Measurements from ENCODE around the gene EXOC3L4.

The EXOC3L4 gene

GRCh38 chr14:103125098-103126070 lies 30.9 kb downstream of the EXOC3L4 start:
- no peak for TF ChIP-seq CTCF (IDR thresholded peaks at IDR 0.05; ENCODE audit: low read depth, low read length, missing control alignments)
- no peak for DNase-seq (ENCODE audit: low read depth)
- in situ Hi-C loops (cut with HindIII; ENCODE audit: low sequenced_read_pairs): no loop called here
- no peak overlapping the region for H3K4me3 ChIP-seq (ENCODE audit: low read depth, low read length)

DNA sequence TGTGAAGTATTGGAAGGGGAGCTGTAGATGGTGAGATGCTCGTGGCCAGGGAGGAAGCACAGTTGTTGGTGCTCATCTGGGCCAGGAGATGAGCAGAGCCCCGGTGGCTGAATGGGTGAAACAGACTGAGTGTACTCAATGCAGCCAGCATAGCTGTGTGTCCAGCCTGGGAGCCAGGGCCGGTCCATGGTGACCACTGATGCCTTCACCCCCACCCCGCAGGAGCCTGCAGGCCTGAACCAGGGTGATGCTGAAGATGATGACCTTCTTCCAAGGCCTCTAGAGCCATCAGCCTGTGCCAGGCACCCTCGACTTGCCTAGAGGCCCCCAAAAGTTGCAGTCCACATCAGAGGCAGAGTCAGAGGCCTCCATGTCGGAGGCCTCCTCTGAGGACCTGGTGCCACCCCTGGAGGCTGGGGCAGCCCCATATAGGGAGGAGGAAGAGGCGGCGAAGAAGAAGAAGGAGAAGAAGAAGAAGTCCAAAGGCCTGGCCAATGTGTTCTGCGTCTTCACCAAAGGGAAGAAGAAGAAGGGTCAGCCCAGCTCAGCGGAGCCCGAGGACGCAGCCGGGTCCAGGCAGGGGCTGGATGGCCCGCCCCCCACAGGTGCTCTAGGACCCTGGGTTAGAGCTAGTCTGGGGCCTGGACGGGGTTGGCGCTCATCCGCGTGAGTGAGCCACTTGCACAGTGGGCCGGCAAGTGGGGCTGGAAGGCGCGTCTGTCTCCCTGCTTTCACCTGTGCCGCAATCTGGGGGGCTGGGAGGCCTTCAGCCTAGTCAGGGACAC lies 31.8 kb downstream of the EXOC3L4 start:
- no peak for TF ChIP-seq CTCF (IDR thresholded peaks at IDR 0.05; ENCODE audit: low read depth, low read length, missing control alignments)
- peak overlapping the region; percentile 20 for H3K4me3 ChIP-seq (ENCODE audit: low read depth, low read length)
- DNase-seq (ENCODE audit: low read depth): no peak
- in situ Hi-C loops (cut with HindIII; ENCODE audit: low sequenced_read_pairs): no loop called here

DNA sequence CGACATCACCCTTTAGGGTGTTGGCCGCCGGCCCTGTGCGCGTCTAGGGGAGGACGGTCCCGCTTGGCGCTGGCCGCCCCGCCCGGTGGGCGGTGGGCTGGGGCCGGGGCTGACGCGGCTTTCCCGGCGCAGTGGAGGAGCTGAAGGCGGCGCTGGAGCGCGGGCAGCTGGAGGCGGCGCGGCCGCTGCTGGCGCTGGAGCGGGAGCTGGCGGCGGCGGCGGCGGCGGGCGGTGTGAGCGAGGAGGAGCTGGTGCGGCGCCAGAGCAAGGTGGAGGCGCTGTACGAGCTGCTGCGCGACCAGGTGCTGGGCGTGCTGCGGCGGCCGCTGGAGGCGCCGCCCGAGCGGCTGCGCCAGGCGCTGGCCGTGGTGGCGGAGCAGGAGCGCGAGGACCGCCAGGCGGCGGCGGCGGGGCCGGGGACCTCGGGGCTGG lies 32.4 kb downstream of the EXOC3L4 start:
- no peak for TF ChIP-seq CTCF (IDR thresholded peaks at IDR 0.05; ENCODE audit: low read depth, low read length, missing control alignments)
- no peak for DNase-seq (ENCODE audit: low read depth)
- in situ Hi-C loops (cut with HindIII; ENCODE audit: low sequenced_read_pairs): no loop called here
- peak overlapping the region; percentile 20 for H3K4me3 ChIP-seq (ENCODE audit: low read depth, low read length)

DNA sequence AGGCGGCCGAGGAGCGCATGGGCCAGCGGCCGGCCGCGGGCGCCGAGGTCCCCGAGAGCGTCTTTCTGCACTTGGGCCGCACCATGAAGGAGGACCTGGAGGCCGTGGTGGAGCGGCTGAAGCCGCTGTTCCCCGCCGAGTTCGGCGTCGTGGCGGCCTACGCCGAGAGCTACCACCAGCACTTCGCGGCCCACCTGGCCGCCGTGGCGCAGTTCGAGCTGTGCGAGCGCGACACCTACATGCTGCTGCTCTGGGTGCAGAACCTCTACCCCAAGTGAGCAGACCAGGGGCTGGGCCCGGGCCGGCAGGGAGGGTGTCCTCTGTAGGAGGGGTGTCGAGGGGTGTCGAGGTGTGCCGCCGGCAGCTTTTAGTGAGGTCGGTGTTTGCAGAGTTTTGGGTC lies 32.8 kb downstream of the EXOC3L4 start:
- in situ Hi-C loops (cut with HindIII; ENCODE audit: low sequenced_read_pairs): no loop called here
- H3K4me3 ChIP-seq (ENCODE audit: low read depth, low read length): no peak overlapping the region
- no peak for DNase-seq (ENCODE audit: low read depth)

GRCh38 chr14:103127861-103128598 lies 33.5 kb downstream of the EXOC3L4 start:
- DNase-seq (ENCODE audit: low read depth): no peak
- no peak for TF ChIP-seq CTCF (IDR thresholded peaks at IDR 0.05; ENCODE audit: low read depth, low read length, missing control alignments)
- H3K4me3 ChIP-seq (ENCODE audit: low read depth, low read length): no peak overlapping the region
- in situ Hi-C loops (cut with HindIII; ENCODE audit: low sequenced_read_pairs): no loop called here

More for the DNA sequence above, 32.8 kb downstream of the EXOC3L4 start:
- no peak for TF ChIP-seq CTCF (IDR thresholded peaks at IDR 0.05; ENCODE audit: low read depth, low read length, missing control alignments)
